Stimulated activated CD4-positive, alpha-beta T cell treated with anti-CD3 and anti-CD28 coated beads, TNF-alpha, amount 100 ng/mL, for 4 hours (primary cell): ENCODE data around the gene DLGAP1.
"Not testable (repeated sequence)": the region's sequence is repeated elsewhere in the genome, so short reads cannot be mapped to it uniquely, and the experiment has no call there.

ENCODE experiments used
- DNase-seq, 3 experiments: peaks; one replicate each; pipeline ENCODE4 v3.0.0-alpha.2; 2020; ENCODE audit warnings: low read depth in 3 of 3

DLGAP1 gene

DNA sequence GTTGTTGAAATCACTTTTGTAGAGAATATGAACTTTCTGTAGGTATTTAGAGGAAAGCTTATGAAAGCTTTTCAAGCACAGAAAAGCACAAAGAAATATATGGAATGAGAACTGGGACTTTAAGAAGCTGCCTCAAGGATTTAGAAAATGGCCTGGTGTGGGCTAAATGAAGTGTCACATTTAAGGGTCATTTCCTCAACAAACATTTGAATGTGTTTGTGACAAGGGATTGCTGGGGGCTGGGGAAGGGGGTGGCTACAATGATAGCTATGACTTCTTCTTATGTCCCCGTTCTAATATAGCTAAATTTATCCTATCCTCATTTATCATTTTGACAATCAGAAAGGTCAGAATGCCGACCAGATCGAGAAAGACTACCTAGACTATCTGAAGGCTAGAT, 69.2 kb downstream of the DLGAP1 start:
- DNase-seq, result no peak

GRCh38 chr18:4384932-4385331, 70.2 kb downstream of the DLGAP1 start:
- DNase-seq, result no peak

GRCh38 chr18:4374564-4374963, 80.5 kb downstream of the DLGAP1 start:
- no peak for DNase-seq

DNA sequence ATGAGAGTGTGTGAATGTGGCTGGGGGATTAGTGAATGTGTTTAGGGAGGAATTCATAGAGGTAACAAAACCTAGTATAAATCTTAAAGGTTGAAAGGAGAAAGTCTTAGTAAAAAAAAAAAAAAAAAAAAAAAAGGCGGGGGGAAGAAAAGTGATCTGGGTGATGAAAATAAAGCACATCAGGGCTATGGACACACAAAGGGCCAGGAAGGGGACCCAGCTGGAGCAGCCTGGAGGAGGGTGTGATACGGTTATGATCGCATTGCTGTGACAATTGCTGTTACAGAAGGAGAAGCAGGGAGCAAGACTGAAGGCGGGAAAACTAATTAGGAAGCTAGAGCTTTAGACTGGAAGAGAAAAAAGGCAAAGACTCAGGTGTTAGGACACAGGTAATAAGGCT, 85.4 kb downstream of the DLGAP1 start:
- DNase-seq, result no peak

DNA sequence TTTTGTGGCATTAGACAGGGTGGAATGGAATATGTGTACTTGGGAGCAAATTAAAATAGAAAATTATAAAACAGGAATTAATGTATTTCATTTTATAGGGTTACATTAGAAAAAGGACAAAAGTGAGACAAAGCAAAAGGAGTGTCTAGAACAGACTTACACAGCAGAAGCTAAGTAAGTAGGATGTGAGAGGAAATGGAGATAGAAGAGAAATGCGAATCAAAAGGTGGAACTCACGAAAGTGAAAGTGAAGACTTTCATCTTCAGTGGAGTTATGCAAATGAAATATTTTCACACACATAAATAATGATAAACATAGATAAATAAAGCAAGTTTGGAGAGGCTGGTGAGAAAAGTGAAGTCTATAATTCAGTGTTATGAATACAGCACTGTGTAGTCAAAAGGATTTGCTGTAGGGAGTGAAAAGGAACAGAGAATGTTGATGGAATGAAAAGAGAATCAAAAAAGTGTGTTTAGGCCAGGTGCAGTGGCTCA, 94.8 kb downstream of the DLGAP1 start:
- DNase-seq, result no peak

GRCh38 chr18:4358618-4359017, 96.5 kb downstream of the DLGAP1 start:
- no peak for DNase-seq

DNA sequence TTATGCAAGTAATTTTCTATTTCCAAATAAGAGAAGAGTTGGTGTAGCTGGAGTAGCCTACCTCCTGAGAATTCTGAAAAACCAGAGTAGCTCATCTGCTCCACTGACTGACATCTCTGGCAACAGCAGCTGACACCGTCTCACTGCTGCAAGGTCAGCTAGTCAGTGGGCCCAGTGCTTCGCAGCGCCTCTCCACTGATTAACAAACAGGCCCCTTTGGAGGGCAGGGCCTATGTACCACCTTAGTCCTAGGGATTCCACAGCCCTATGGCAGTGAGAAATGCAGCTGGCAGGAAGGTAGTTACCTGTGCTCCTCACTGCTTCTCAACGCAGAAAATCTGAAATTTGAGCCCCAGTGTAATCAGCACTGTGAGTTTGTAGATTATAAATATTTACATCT, 97.5 kb downstream of the DLGAP1 start:
- no peak for DNase-seq

DNA sequence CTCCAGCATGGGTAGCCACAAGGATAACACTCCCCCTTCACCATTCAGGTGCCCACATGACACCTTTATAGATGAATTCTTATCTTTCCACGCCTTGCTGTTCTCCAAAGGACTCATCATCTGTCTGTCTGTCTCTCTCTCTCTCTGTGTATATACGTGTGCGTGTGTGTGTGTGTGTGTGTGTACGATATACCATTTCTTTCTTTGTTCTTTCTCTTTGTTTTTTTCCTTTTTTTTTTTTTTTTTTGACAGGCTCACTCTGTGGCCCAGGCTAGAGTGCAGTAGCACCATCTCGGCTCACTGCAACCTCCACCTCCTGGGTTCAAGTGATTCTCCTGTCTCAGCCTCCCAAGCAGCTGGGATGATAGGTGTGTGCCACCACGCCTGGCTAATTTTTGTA, 98.2 kb downstream of the DLGAP1 start:
- DNase-seq, result no peak

DNA sequence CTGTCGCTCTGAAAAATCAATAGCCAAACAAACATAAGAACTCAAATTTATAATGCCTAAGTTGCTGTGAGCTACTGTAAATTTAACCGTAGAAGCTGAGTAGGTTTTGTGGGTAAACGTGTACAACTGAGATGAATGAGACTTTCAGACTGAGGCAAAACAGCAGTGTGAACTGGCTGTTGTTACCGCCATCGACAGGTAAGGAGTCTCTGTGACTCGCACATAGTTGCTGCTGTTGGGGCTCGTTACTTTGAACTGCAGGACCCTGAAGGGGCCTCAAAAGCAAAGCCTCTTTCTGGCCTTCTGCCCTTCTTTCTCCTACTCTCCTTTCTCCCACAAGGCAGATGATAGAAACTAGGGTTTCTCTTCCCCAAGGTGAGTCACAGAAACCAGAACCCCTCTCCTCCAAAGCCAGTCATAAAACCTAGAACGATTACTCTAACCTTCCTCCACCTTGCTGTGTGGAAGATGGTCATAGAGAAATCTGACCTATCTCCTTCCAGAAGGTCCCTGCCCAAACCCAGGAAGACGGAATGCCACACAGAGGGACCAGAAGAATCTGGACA, 101.2 kb downstream of the DLGAP1 start:
- no peak for DNase-seq

GRCh38 chr18:4352746-4353551, 102.2 kb downstream of the DLGAP1 start:
- no peak for DNase-seq

GRCh38 chr18:4351005-4351404, 104.1 kb downstream of the DLGAP1 start:
- no peak for DNase-seq

GRCh38 chr18:4335386-4335785, 119.7 kb downstream of the DLGAP1 start:
- no peak for DNase-seq

- no peak for DNase-seq
These were observed 122.1 kb downstream of the DLGAP1 start for GRCh38 chr18:4333043-4333442.

DNA sequence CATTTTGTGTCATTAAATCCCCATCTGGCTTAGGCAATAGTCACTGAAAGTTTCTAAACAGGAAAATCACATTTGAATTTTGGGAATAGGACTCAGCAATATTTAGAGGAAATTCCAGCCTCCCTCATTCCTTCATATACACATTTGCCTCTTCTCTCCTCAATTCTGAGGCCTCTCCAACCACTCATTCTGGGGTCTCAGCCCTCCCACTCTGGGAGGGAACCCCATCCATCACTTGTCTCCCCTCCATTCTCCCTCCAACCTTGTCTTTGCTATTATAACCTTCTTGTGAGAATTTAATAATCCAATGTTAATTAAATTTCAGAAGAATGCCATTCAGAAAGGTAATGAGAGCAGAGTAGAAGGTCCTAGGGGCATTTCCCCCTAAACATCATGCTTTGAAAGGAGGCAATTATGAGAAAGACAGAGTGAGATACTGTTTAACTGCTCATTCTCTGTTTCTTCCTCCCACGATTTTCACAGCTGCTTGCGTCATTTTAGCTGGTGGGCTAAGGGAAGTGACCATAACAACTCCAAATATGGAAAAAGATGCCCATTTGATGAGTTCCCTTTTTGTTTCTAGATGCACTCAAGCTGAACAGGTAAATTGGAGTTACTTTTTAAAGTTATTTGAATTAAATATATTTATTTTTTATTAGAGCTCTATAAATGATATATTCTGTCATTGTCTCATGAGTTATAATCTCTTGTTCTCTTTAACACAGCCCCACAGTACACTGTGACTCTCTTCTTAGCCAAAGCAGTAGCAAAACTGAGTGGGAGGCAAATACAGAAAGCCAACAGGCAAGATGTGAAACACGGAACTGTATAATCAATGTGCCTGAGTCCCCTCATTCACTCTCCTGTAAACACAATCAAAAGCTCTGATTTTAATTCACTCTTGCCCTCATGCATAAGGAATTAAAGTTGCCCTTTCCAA, 135.1 kb downstream of the DLGAP1 start:
- DNase-seq, result no peak

GRCh38 chr18:4318311-4318710, 136.8 kb downstream of the DLGAP1 start:
- no peak for DNase-seq

GRCh38 chr18:4311945-4312344, 143.2 kb downstream of the DLGAP1 start:
- DNase-seq, result not testable (repeated sequence)

DNA sequence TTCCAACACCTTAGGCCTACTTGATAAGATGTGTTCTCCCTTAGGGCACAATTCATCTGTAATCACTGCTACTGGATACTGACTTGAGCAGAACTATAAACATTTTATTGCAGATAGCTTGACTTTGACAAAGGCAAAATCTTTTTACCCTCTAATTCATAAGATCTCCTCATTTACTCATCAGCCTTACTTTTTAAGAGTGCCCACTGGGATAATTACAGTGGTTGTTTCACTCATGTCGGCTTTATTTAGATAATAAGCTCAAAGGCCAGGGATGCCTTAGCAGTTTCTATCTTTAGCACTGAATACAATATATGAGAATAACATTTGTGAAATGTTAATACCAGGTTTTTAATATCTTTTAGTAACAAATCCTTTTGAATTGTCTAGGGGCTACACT, 144.0 kb downstream of the DLGAP1 start:
- no peak for DNase-seq

DNA sequence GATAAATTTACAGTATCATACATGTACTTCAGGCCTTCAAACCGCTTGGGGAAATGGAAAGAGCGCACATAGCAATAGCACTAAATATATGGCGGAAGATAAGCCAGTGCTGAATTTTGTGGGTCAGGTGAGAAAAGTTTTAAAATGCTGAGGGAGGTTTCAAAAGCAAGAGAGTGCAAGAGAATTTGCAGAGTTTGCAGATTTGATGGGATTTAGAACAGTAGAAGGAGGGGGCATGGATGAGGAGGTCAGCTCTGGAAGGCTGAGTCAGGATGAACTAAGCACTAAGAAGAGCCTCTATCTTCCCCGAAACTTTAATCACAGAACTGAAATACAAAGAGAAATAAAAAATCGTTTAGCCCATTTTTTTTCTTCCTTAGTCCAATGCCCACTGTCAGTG, 145.9 kb downstream of the DLGAP1 start:
- DNase-seq, result no peak

DNA sequence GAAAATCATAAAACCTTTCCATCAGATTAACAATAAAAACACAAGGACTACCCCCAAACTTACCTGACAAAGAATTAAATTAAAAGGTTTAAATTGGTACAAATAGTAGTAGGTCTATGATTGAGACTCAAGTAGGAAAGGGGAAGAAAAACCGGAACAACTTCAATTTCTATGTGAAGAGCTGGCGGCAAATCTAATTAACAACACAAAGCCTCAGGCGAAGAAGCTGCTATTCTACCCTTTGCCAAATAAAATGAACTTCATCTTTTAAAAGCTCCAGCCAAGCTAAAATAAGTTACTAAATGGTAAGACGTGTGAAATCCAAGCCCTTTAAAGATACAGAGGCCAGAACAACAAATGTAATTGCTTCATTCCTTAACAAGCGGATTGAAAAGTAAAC, 146.5 kb downstream of the DLGAP1 start:
- DNase-seq, result no peak

GRCh38 chr18:4299395-4299794, 155.7 kb downstream of the DLGAP1 start:
- DNase-seq, result no peak

GRCh38 chr18:4293337-4293736, 161.8 kb downstream of the DLGAP1 start:
- DNase-seq, result no peak

DNA sequence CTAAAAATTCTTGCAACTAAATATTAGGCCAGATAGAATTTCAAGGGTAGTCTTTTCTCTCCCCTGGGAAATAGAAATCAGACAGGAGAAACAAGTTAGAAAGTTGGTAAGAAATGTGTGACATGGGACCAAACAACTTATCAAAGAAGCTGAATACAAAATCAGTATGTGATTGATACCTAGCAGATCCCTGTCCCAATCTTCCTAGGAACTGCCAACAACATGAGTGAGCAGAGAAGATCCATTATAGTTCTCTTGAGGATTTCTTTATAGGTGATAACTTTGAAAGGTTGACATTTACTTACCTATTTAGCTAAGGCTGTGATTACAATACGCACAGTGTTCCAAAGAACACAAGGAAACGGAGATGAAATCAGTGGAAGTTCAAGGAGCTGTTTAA, 162.4 kb downstream of the DLGAP1 start:
- DNase-seq, result no peak
